HCT116 (cell line): ENCODE results near the gene PGA4. TPM values are rescaled to one million over a fixed set of nuclear protein-coding genes. Genes with fewer than 3 reads are reported as not detected.
"Not testable (repeated sequence)": the region's sequence is repeated elsewhere in the genome, so short reads cannot be mapped to it uniquely, and the experiment has no call there.

Experiments used
- ATAC-seq: fragments of 200-7000 bp; cut with Tn5 transposase; 2 replicates; pipeline ENCODE4 v1.9.1; 2020; ENCODE audit warnings: mild to moderate bottlenecking, moderate library complexity
- BruUV-seq: library from RNA; stranded (reverse); fragments of 400-500 nt; replicated peaks from 2 replicates; lab custom pipeline; 2021; lab: Mats Ljungman, UMichigan
- CTCF ChIA-PET: fragments of 300-600 bp; sonication (Branson Sonifier 250); formaldehyde crosslinking; loops from one replicate; lab custom pipeline; 2021; ENCODE audit warnings: antibody characterized with exemption; lab: Charles Lee
- POLR2A ChIA-PET: fragments of 300-600, 350-600 bp; sonication (Branson Sonifier 250); formaldehyde crosslinking; loops from one replicate; lab custom pipeline; 2021; ENCODE audit warnings: antibody characterized with exemption; lab: Charles Lee
- RAD21 ChIA-PET, 2 experiments: fragments of 300-600 bp; sonication (Branson Sonifier 250); formaldehyde crosslinking; loops; one replicate each; lab custom pipeline; 2023; ENCODE audit warnings: low total read pairs in 2 of 2; ENCODE audit not compliant: uncharacterized antibody in 2 of 2, unreplicated experiment in 2 of 2, low non-redundant PET in 1 of 2; lab: Charles Lee
- DNase-seq: peaks from one replicate; pipeline ENCODE4 v3.0.0-alpha.2; 2010; ENCODE audit warnings: low read depth, low spot score
- H2AFZ ChIP-seq: fragments of 200-600 bp; shearing (Covaris generic), sonication (generic); 2 replicates; pipeline ENCODE4 v1.6.1; 2017; ENCODE audit warnings: low read depth, mixed run types, mixed read lengths, antibody characterized with exemption, low read length; ENCODE audit not compliant: poor library complexity, severe bottlenecking
- H3K27ac ChIP-seq: 2 replicates; pipeline ENCODE4 v1.5.1; 2012; ENCODE audit warnings: low read depth, low read length
- H3K27me3 ChIP-seq: fragments of 200-600 bp; sonication (generic); 2 replicates; pipeline ENCODE4 v1.6.1; 2016; ENCODE audit warnings: mixed run types, low read length, mixed read lengths; ENCODE audit not compliant: insufficient read depth
- H3K36me3 ChIP-seq, 2 experiments: fragments of 200-500 bp in 1 of 2; fragments of 200-600 bp in 1 of 2; sonication (Bioruptor generic) in 1 of 2; sonication (generic) in 1 of 2; 2 replicates each; pipeline versions ENCODE4 v1.5.1 to v1.6.1; 2014 to 2016; ENCODE audit warnings: low read length in 2 of 2, inconsistent platforms in 1 of 2, mixed read lengths in 1 of 2, mixed run types in 1 of 2; ENCODE audit not compliant: insufficient read depth in 2 of 2, control insufficient read depth in 1 of 2
- H3K4me1 ChIP-seq, 2 experiments: fragments of 200-600 bp in 1 of 2; sonication (generic) in 1 of 2; 2 replicates each; pipeline versions ENCODE4 v1.5.1 to v1.6.1; 2012 to 2017; ENCODE audit warnings: low read length in 2 of 2, inconsistent platforms in 1 of 2, mild to moderate bottlenecking in 1 of 2, mixed read lengths in 1 of 2, mixed run types in 1 of 2, moderate library complexity in 1 of 2; ENCODE audit not compliant: insufficient read depth in 2 of 2, control insufficient read depth in 1 of 2
- H3K4me2 ChIP-seq: fragments of 200-600 bp; sonication (generic); 2 replicates; pipeline ENCODE4 v1.6.1; 2017; ENCODE audit warnings: mixed run types, low read length, mixed read lengths
- H3K4me3 ChIP-seq, 2 experiments: fragments of 200-600 bp in 1 of 2; sonication (generic) in 1 of 2; replicated peaks in 1 of 2; 2 replicates each; pipeline ENCODE4 v1.5.1; 2011 to 2016; ENCODE audit warnings: low read length in 2 of 2, control low read depth in 1 of 2, low read depth in 1 of 2, mild to moderate bottlenecking in 1 of 2, mixed read lengths in 1 of 2, mixed run types in 1 of 2
- H3K79me2 ChIP-seq: fragments of 200-600 bp; sonication (generic); 2 replicates; pipeline ENCODE4 v1.6.1; 2017; ENCODE audit warnings: mild to moderate bottlenecking, mixed run types, low read length, moderate library complexity, mixed read lengths; ENCODE audit not compliant: insufficient read depth
- H3K9ac ChIP-seq: fragments of 200-600 bp; sonication (generic); 2 replicates; pipeline ENCODE4 v1.6.1; 2016; ENCODE audit warnings: low read length, mixed read lengths
- H3K9me2 ChIP-seq: fragments of 200-600 bp; sonication (generic), shearing (Covaris generic); 2 replicates; pipeline ENCODE4 v1.6.1; 2017; ENCODE audit warnings: mixed run types, mild to moderate bottlenecking, moderate library complexity; ENCODE audit not compliant: insufficient read depth
- H3K9me3 ChIP-seq, 2 experiments: fragments of 200-500 bp in 1 of 2; fragments of 200-600 bp in 1 of 2; sonication (Bioruptor generic) in 1 of 2; sonication (generic) in 1 of 2; 2 replicates each; pipeline ENCODE4 v1.6.1; 2014 to 2017; ENCODE audit warnings: low read length in 2 of 2, mixed read lengths in 2 of 2, inconsistent platforms in 1 of 2, low read depth in 1 of 2, mild to moderate bottlenecking in 1 of 2, mixed run types in 1 of 2, moderate library complexity in 1 of 2; ENCODE audit not compliant: control insufficient read depth in 1 of 2, insufficient read depth in 1 of 2
- H4K20me1 ChIP-seq: fragments of 200-600 bp; sonication (generic), shearing (Covaris generic); 2 replicates; pipeline ENCODE4 v1.6.1; 2017; ENCODE audit warnings: mixed run types, mild to moderate bottlenecking, moderate library complexity; ENCODE audit not compliant: insufficient read depth
- CBX3 ChIP-seq: IDR thresholded peaks from 2 replicates; pipeline ENCODE4 v1.6.1; 2012; ENCODE audit warnings: low read depth
- ELF1 ChIP-seq: IDR thresholded peaks from 2 replicates; pipeline ENCODE4 v1.6.1; 2012; ENCODE audit warnings: low read depth, borderline replicate concordance
- EZH2phosphoT487 ChIP-seq: fragments of 200-600 bp; IDR thresholded peaks from 2 replicates; pipeline ENCODE4 v1.6.1; 2018; ENCODE audit warnings: antibody characterized with exemption, borderline replicate concordance
- FOSL1 ChIP-seq: IDR thresholded peaks from 2 replicates; pipeline ENCODE4 v1.6.1; 2012; ENCODE audit warnings: low read depth
- JUND ChIP-seq: IDR thresholded peaks from 2 replicates; pipeline ENCODE4 v1.6.1; 2012
- POLR2A ChIP-seq: IDR thresholded peaks from 2 replicates; pipeline ENCODE4 v1.7.0; 2011; ENCODE audit warnings: borderline replicate concordance; ENCODE audit not compliant: insufficient read depth, insufficient read length; ENCODE audit errors: extremely low read depth
- SP1 ChIP-seq: IDR thresholded peaks from 2 replicates; pipeline ENCODE4 v1.6.1; 2012; ENCODE audit warnings: low read depth
- SRF ChIP-seq: IDR thresholded peaks from 2 replicates; pipeline ENCODE4 v1.6.1; 2012; ENCODE audit warnings: low read depth
- ZNF274 ChIP-seq: fragments of 200-500 bp; sonication (Bioruptor generic); IDR thresholded peaks from 2 replicates; pipeline ENCODE4 v1.6.1; 2014; ENCODE audit warnings: mild to moderate bottlenecking, low read depth, low read length, inconsistent platforms
- intact Hi-C: fragments of 100-400 bp; cut with micrococcal nuclease; formaldehyde crosslinking; loops from 2 replicates; pipeline ENCODE4 v1.10.0; 2022
- total RNA-seq: library from RNA; stranded (reverse); gene quantifications from one replicate; pipeline ENCODE4 v1.2.1, GENCODE V29; 2021; ENCODE audit not compliant: unreplicated experiment

PGA4 gene
- total RNA-seq, 1 experiment from 2014 or later = not detected

DNA sequence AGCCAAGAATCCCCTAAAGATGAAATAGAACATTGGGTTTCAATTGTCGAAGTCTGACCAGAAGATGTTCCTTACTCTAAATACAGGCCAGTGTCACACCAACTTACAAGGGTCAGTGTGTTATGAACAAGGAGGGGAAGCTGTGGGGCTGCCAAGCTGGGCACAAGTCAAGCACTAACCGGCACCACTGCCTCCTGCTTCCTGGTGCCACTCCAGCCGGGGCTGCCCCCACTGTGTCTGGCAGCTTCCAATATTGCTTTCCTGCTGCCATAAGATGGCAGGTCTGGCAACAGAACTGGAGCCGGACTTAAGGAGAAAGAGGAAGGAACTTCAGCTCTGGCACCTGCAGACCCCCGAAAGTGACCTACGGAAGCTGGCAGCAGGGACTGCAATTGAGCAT, 47.2 kb upstream of the PGA4 start (continued):
- TF ChIP-seq CBX3 (no peak), ZNF274 (no peak), SRF (no peak), SP1 (no peak), JUND (no peak), ELF1 (no peak), EZH2phosphoT487 (no peak)

DNA sequence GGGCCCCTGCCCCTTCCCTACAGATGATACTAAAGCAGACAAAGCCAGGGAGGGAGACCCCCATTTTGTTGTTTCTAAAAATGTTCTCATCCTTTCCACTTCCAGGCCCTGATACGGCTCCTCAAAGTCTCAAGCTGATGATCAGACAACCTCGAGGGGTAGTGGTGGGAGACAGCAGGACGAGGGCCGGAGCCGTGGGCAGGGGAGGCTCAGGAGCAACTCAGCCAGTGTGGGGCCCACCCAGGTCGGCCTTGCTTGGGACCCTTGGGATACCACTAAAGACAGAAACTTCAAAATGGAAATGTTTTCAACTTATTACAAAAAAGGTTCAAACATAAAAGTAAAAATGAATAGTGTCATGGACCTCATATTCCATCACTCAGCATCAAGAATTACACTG, 45.7 kb upstream of the PGA4 start:
- H3K4me3 ChIP-seq = no peak overlapping the region
- intact Hi-C loops = no loop called here
- TF ChIP-seq CBX3 = no peak
- TF ChIP-seq POLR2A = no peak
- no peak for TF ChIP-seq SRF
- no peak for TF ChIP-seq JUND
- TF ChIP-seq ELF1 = no peak
- no peak for TF ChIP-seq FOSL1
- H3K4me1 ChIP-seq = no peaks in the 10 kb centered on the region
- ChIA-PET RAD21 (no interaction called here), POLR2A (no interaction called here), CTCF (no interaction called here)
- no peaks in the 10 kb centered on the region for H3K79me2 ChIP-seq
- no peak overlapping the region for H3K4me2 ChIP-seq
- BruUV-seq = no TSS peak
- no peak overlapping the region for H3K9ac ChIP-seq
- H3K36me3 ChIP-seq = no peaks in the 10 kb centered on the region
- H3K9me2 ChIP-seq = no peaks in the 10 kb centered on the region
- no peaks in the 10 kb centered on the region for H4K20me1 ChIP-seq
- no peak for ATAC-seq
- no peak overlapping the region for H3K27ac ChIP-seq
- no peaks in the 10 kb centered on the region for H3K9me3 ChIP-seq
- no peak for DNase-seq
- no peak overlapping the region for H2AFZ ChIP-seq
- H3K27me3 ChIP-seq = 0 out of 2 replicates have a peak, but pooled peaks cover 3% of the 10 kb centered on the region

DNA sequence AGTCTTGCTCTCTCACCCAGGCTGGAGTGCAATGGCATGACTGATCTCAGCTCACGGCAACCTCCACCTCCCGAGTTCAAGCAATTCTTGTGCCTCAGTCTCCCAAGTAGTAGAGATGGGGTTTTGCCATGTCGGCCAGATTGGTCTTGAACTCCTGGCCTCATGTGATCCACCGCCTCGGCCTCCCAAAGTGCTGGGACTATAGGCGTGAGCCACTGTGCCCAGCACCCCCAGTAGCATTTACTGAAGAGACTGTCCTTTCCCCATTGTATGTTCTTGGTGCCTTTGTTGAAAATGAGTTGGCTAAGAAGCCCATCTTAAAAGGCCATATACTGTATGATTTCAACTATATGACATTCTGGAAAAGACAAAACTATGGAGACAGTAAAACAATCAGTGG, 41.9 kb upstream of the PGA4 start:
- H4K20me1 ChIP-seq, H3K4me3 ChIP-seq, H3K79me2 ChIP-seq, BruUV-seq, CTCF ChIA-PET, H2AFZ ChIP-seq, RAD21 ChIA-PET, H3K4me1 ChIP-seq, DNase-seq, H3K9me3 ChIP-seq, H3K36me3 ChIP-seq, POLR2A ChIA-PET, H3K4me2 ChIP-seq, ATAC-seq, H3K9me2 ChIP-seq, H3K9ac ChIP-seq, H3K27me3 ChIP-seq, H3K27ac ChIP-seq: not testable (repeated sequence)
- intact Hi-C loops = loop anchor here (10.0 kb wide), 1 partner anchor 265 kb away; the partner anchor contains the start of gene TMEM109
